Measurements from ENCODE around the gene MED10. TPM values are rescaled to one million over a fixed set of nuclear protein-coding genes. Genes with fewer than 3 reads are reported as not detected.
"Not testable (repeated sequence)": the region's sequence is repeated elsewhere in the genome, so short reads cannot be mapped to it uniquely, and the experiment has no call there.

The MED10 gene
- total RNA-seq, 1 donor from 2014 or later = 29.4 TPM

DNA sequence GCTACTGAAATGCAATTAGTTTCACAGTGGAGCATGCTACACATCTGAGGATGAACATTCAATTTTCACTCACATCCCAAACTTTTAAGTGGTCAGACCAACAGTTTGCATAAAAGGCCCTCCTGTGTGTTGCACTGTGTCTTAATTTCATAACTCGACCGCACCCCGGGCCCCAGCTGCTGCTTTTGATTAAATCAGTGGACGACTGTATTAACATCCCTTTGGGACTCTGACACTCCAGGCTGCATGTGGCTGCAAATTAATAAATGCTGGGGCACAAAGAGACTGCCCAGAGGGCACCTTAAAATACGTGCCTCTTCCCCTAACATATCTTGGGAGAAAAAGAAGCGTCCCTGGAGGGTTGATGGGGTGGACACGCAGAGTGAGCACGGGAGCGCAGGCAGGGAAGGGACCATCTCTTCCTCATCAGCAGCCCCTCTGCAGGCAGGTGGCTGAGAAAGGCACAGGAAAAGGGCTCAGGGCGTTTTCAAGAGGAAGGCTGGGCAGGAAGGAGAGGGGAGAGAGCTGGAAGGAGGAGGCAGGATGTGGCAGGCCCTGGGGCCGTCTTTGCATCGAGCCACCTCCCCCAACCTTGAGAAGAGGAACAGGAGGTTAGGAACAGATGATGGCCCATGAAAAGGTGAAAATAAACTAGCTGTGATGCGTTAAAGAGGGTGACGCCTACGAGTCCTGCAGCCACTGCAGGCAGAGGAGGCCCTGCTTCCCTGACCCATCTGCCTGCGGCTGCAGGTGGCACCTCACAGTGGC is 18.6 kb downstream of the MED10 start:
- no peak overlapping the region for H3K27ac Mint-ChIP-seq (ENCODE audit: unreplicated experiment)
- H3K36me3 Mint-ChIP-seq (ENCODE audit: low read depth) = peaks cover 3% of the 10 kb centered on the region
- peaks cover 4% of the 10 kb centered on the region for H3K27me3 Mint-ChIP-seq (ENCODE audit: low read depth)
- H3K4me3 Mint-ChIP-seq = no peak overlapping the region
- H3K9me3 Mint-ChIP-seq = no peaks in the 10 kb centered on the region
- TF ChIP-seq, protein P1, sequence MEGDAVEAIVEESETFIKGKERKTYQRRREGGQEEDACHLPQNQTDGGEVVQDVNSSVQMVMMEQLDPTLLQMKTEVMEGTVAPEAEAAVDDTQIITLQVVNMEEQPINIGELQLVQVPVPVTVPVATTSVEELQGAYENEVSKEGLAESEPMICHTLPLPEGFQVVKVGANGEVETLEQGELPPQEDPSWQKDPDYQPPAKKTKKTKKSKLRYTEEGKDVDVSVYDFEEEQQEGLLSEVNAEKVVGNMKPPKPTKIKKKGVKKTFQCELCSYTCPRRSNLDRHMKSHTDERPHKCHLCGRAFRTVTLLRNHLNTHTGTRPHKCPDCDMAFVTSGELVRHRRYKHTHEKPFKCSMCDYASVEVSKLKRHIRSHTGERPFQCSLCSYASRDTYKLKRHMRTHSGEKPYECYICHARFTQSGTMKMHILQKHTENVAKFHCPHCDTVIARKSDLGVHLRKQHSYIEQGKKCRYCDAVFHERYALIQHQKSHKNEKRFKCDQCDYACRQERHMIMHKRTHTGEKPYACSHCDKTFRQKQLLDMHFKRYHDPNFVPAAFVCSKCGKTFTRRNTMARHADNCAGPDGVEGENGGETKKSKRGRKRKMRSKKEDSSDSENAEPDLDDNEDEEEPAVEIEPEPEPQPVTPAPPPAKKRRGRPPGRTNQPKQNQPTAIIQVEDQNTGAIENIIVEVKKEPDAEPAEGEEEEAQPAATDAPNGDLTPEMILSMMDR (conservative IDR thresholded peaks at IDR 0.05) = no peak
- no peak for DNase-seq (ENCODE audit: low read depth, low spot score)
- peaks cover 6% of the 10 kb centered on the region for H3K4me1 Mint-ChIP-seq

DNA sequence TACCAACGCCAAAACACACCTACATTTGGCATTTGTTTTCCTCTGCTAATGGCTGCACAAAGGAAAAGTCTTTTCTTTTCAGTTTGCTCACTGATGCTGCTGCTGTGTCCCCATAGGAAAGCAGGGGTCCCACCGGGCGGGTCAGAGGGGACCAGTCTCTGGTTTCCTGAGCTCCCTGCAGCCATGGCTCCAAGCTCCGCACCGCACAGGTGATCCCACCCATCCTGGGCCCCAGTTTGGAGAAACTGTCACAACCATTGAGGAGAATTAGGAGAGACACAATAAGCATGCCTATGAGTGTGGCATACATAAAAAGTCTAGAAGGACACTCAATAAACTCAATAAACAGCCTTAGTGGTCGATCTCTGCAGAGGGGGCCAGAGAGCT is 19.9 kb downstream of the MED10 start:
- Mint-ChIP-seq H3K4me3 (no peak overlapping the region), H3K36me3 (ENCODE audit: low read depth) (peaks cover 3% of the 10 kb centered on the region), H3K4me1 (peaks cover 6% of the 10 kb centered on the region), H3K27ac (ENCODE audit: unreplicated experiment) (no peak overlapping the region), H3K9me3 (no peaks in the 10 kb centered on the region), H3K27me3 (ENCODE audit: low read depth) (peaks cover 4% of the 10 kb centered on the region)
- DNase-seq (ENCODE audit: low read depth, low spot score) = no peak
- TF ChIP-seq, protein P1 (conservative IDR thresholded peaks at IDR 0.05) = no peak

DNA sequence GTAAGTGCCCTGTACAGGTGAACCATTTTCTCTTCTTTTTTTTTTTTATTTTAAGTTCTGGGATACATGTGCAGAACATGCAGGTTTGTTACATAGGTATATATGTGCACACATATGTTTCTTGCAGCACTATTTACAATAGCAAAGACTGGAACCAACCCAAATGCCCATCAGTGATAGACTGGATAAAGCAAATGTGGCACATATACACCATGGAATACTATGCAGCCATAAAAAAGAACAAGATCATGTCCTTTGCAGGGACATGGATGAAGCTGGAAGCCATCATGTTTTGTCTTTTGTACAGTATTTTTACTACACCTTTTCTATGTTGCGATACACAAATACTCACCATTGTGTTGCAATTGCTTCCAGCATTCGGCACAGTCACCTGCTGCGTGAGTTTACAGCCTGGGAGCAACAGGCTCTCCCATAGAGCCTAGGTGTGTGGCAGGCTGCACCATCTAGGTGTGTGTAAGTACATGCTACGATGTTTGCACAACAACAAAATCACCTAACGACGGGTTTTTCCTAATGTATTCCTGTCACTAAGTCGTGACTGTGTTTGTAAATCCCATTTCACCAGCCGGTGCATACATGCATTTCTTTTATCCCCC is 20.4 kb downstream of the MED10 start:
- not testable (repeated sequence) for H3K36me3 Mint-ChIP-seq (ENCODE audit: low read depth); H3K9me3 Mint-ChIP-seq; H3K27ac Mint-ChIP-seq (ENCODE audit: unreplicated experiment); H3K4me1 Mint-ChIP-seq; H3K27me3 Mint-ChIP-seq (ENCODE audit: low read depth); H3K4me3 Mint-ChIP-seq; DNase-seq (ENCODE audit: low read depth, low spot score)

DNA sequence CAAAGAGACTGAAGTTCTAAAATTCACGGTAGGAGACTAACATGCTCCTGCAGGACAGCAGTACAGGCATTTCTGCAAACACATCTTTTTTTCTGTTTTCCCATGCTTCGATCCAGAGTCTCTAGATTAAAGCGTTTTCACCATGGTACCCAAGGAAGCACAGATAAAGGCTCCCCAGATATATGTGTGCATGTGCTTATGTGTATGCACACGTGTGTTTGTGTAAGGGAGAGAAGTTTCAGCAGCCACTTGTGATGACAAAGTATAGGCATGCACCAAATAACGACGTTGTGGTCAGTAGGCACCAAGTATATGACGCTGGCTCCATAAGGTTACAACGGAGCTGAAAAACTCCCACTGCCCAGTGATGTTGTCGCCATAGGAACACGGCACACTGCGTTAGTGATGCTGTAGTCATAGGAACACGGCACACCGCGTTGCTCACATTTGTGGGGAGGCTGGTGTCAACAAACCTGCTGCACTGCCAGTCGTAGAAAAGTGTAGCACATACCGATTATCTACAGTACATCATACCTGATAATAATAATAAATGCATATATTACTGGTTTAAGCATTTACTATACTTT is 21.7 kb downstream of the MED10 start:
- peaks cover 6% of the 10 kb centered on the region for H3K4me1 Mint-ChIP-seq
- TF ChIP-seq, protein P1 (conservative IDR thresholded peaks at IDR 0.05) = no peak
- no peaks in the 10 kb centered on the region for H3K9me3 Mint-ChIP-seq
- peaks cover 4% of the 10 kb centered on the region for H3K27me3 Mint-ChIP-seq (ENCODE audit: low read depth)
- H3K36me3 Mint-ChIP-seq (ENCODE audit: low read depth) = no peaks in the 10 kb centered on the region
- no peak overlapping the region for H3K4me3 Mint-ChIP-seq
- H3K27ac Mint-ChIP-seq (ENCODE audit: unreplicated experiment) = no peak overlapping the region
- DNase-seq (ENCODE audit: low read depth, low spot score) = no peak

DNA sequence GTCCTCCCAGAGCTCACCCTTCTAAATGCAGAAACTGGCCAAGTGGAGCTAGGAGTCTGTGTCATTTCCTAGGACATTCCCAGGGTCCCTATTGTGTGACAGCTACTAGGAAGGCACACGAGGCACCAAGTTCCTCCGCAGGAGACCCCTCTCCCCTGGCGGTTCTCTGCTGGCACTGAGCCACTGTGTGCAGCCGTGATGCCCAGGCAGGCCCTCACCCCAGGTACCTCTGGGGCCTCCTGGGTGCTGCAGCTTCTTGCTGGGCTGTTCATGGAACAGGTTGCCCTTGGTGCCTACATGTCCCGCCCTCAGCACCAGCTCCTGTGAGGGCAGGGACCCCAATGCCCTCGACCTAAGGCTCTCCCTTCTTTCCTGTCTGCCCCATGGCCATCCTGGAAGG is 23.1 kb downstream of the MED10 start:
- Mint-ChIP-seq H3K9me3 (no peaks in the 10 kb centered on the region), H3K4me3 (no peak overlapping the region), H3K27ac (ENCODE audit: unreplicated experiment) (no peak overlapping the region), H3K36me3 (ENCODE audit: low read depth) (no peaks in the 10 kb centered on the region), H3K4me1 (peaks cover 6% of the 10 kb centered on the region), H3K27me3 (ENCODE audit: low read depth) (peaks cover 6% of the 10 kb centered on the region)
- TF ChIP-seq, protein P1 (conservative IDR thresholded peaks at IDR 0.05) = no peak
- DNase-seq (ENCODE audit: low read depth, low spot score) = no peak

DNA sequence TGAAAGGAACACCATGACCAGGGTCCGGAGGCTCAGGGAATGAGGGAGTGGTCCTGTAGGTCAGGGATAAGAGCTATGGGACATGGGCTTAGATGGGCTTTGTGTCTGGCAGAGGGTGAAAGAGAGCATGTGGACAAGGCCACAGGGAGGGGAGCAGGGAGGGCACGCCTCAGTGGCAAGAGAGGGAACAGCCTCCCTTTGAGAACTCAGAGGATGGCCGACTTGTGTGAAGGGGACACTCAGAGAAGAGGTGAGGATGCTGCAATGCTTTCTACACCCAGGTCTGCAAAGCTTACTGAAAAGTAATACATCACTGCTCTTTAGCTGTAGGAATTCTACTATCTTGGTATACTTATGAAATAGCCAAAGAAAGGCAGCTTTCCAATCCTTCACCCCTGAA is 23.5 kb downstream of the MED10 start:
- H3K27ac Mint-ChIP-seq (ENCODE audit: unreplicated experiment) = no peak overlapping the region
- TF ChIP-seq, protein P1 (conservative IDR thresholded peaks at IDR 0.05) = no peak
- H3K4me3 Mint-ChIP-seq = no peak overlapping the region
- no peaks in the 10 kb centered on the region for H3K36me3 Mint-ChIP-seq (ENCODE audit: low read depth)
- H3K27me3 Mint-ChIP-seq (ENCODE audit: low read depth) = peaks cover 6% of the 10 kb centered on the region
- H3K4me1 Mint-ChIP-seq = peaks cover 3% of the 10 kb centered on the region
- H3K9me3 Mint-ChIP-seq = no peaks in the 10 kb centered on the region
- no peak for DNase-seq (ENCODE audit: low read depth, low spot score)
